A673 (cell line): ENCODE measurements around the gene CKB. TPM values are rescaled to one million over a fixed set of nuclear protein-coding genes. Genes with fewer than 3 reads are reported as not detected.

Source experiments
- BruUV-seq: library from RNA; stranded (reverse); fragments of 400-500 nt; replicated peaks from 2 replicates; lab custom pipeline; 2021; lab: Mats Ljungman, UMichigan
- CTCF ChIA-PET: fragments of 300-600 bp; sonication (Branson Sonifier 250); formaldehyde crosslinking; loops from one replicate; lab custom pipeline; 2022; ENCODE audit warnings: antibody characterized with exemption; lab: Charles Lee
- POLR2A ChIA-PET: fragments of 300-600 bp; sonication (Branson Sonifier 250); formaldehyde crosslinking; loops from one replicate; lab custom pipeline; 2022; ENCODE audit warnings: antibody characterized with exemption; ENCODE audit not compliant: low non-redundant PET; lab: Charles Lee
- DNase-seq: peaks from one replicate; pipeline ENCODE4 v3.0.0-alpha.2; 2015; ENCODE audit warnings: low spot score
- H3K27ac ChIP-seq: fragments of 200-600 bp; sonication (generic); 2 replicates; pipeline ENCODE4 v1.5.1; 2016; ENCODE audit warnings: mixed run types, low read depth, mild to moderate bottlenecking, mixed read lengths, antibody characterized with exemption, low read length; ENCODE audit not compliant: poor library complexity, severe bottlenecking
- H3K27me3 ChIP-seq: fragments of 200-600 bp; sonication (generic); replicated peaks from 2 replicates; pipeline ENCODE4 v1.6.1; 2017; ENCODE audit warnings: mixed run types, low read depth, mild to moderate bottlenecking, mixed read lengths, antibody characterized with exemption, low read length; ENCODE audit not compliant: insufficient read depth, poor library complexity
- H3K36me3 ChIP-seq: fragments of 200-600 bp; sonication (generic); 2 replicates; pipeline ENCODE4 v1.6.1; 2016; ENCODE audit warnings: mixed run types, mild to moderate bottlenecking, mixed read lengths, antibody characterized with exemption, low read length; ENCODE audit not compliant: insufficient read depth, poor library complexity, severe bottlenecking
- H3K4me1 ChIP-seq: fragments of 200-600 bp; sonication (generic); 2 replicates; pipeline ENCODE4 v1.6.1; 2017; ENCODE audit warnings: mixed run types, mild to moderate bottlenecking, mixed read lengths, antibody characterized with exemption, low read length; ENCODE audit not compliant: insufficient read depth, poor library complexity, severe bottlenecking
- H3K4me3 ChIP-seq: fragments of 200-600 bp; sonication (generic); 2 replicates; pipeline ENCODE4 v1.5.1; 2016; ENCODE audit warnings: low read depth, mixed run types, mild to moderate bottlenecking, mixed read lengths, low read length; ENCODE audit not compliant: poor library complexity, severe bottlenecking
- H3K9me3 ChIP-seq: fragments of 200-600 bp; sonication (generic); 2 replicates; pipeline ENCODE4 v1.6.1; 2016; ENCODE audit warnings: mixed run types, low read depth, mild to moderate bottlenecking, mixed read lengths, antibody characterized with exemption, low read length; ENCODE audit not compliant: poor library complexity, severe bottlenecking
- CTCF ChIP-seq: fragments of 300-800, 200-600 bp; sonication (generic); conservative IDR thresholded peaks from 2 replicates; pipeline ENCODE4 v1.5.1; 2017; ENCODE audit warnings: low read depth, mild to moderate bottlenecking, antibody characterized with exemption, low read length, moderate library complexity, mixed read lengths
- EZH2 ChIP-seq: fragments of 200-600 bp; sonication (generic); IDR thresholded peaks from 2 replicates; pipeline ENCODE4 v1.6.1; 2017; ENCODE audit warnings: borderline replicate concordance, low read depth, mild to moderate bottlenecking, mixed read lengths, antibody characterized with exemption, low read length; ENCODE audit not compliant: poor library complexity, severe bottlenecking
- intact Hi-C: fragments of 100-400 bp; cut with micrococcal nuclease; formaldehyde crosslinking; loops from one replicate; pipeline ENCODE4 v1.10.0; 2022; ENCODE audit not compliant: unreplicated experiment
- total RNA-seq: library from RNA; stranded (reverse); gene quantifications from 2 replicates; pipeline ENCODE4 v1.2.3, GENCODE V29; 2021

Gene CKB
- total RNA-seq, 1 experiment from 2014 or later, result 118 TPM

GRCh38 chr14:103529383-103530365 lies 7.0 kb upstream of the CKB start:
- POLR2A ChIA-PET, result no interaction called here
- Histone ChIP-seq H3K4me1 (peaks cover 18% of the 10 kb centered on the region), H3K4me3 (peak overlapping the region; percentile 99), H3K27me3 (no peaks in the 10 kb centered on the region), H3K27ac (peak overlapping the region; percentile 81), H3K9me3 (no peaks in the 10 kb centered on the region), H3K36me3 (peaks cover 5% of the 10 kb centered on the region)
- intact Hi-C loops, result no loop called here
- CTCF ChIA-PET, result interaction anchor here (1.0 kb wide), 1 partner anchor 30 kb away, joined by 3 read pairs; no protein-coding TSS in a partner anchor
- TF ChIP-seq EZH2, result no peak
- TF ChIP-seq CTCF, result no peak
- no peak for DNase-seq
- TSS peak; percentile 84 for BruUV-seq

- TF ChIP-seq CTCF (no peak), EZH2 (no peak)
- POLR2A ChIA-PET, result interaction anchor here (0.7 kb wide), 1 partner anchor 833 kb away, joined by 13 read pairs; no protein-coding TSS in a partner anchor
- Histone ChIP-seq H3K9me3 (no peaks in the 10 kb centered on the region), H3K27me3 (no peaks in the 10 kb centered on the region), H3K4me3 (peak within 1 kb of the TSS; percentile 99), H3K36me3 (peaks cover 4% of the 10 kb centered on the region), H3K4me1 (peaks cover 18% of the 10 kb centered on the region), H3K27ac (peak within 1 kb of the TSS; percentile 82)
- peak; percentile 91 for DNase-seq
- TSS peak; percentile 86 for BruUV-seq
- CTCF ChIA-PET, result interaction anchor here (0.7 to 1.0 kb wide), 3 partner anchors 10 to 29 kb away, joined by 3 to 4 read pairs (median 4); no protein-coding TSS in a partner anchor
- intact Hi-C loops, result no loop called here
These were observed 6.2 kb upstream of the CKB start, which contains the start of gene TRMT61A for GRCh38 chr14:103528587-103529382. TRMT61A (plus strand) TSS chr14:103529196; CDS start chr14:103529979, 783 bp downstream.

- H3K4me3 ChIP-seq, result peak overlapping the region; percentile 99
- no peak for TF ChIP-seq EZH2
- TF ChIP-seq CTCF, result no peak
- BruUV-seq, result no TSS peak
- no peaks in the 10 kb centered on the region for H3K9me3 ChIP-seq
- intact Hi-C loops, result no loop called here
- H3K36me3 ChIP-seq, result no peaks in the 10 kb centered on the region
- H3K4me1 ChIP-seq, result peaks cover 19% of the 10 kb centered on the region
- H3K27me3 ChIP-seq, result no peaks in the 10 kb centered on the region
- peak overlapping the region; percentile 82 for H3K27ac ChIP-seq
- DNase-seq, result no peak
- ChIA-PET POLR2A (no interaction called here), CTCF (interaction anchor here (0.7 to 0.8 kb wide), 2 partner anchors 11 to 30 kb away, joined by 4 read pairs; no protein-coding TSS in a partner anchor)
These were observed 5.5 kb upstream of the CKB start for GRCh38 chr14:103528146-103528586.
